Measurements from ENCODE around the gene CES3.

- TF ChIP-seq, protein P1, sequence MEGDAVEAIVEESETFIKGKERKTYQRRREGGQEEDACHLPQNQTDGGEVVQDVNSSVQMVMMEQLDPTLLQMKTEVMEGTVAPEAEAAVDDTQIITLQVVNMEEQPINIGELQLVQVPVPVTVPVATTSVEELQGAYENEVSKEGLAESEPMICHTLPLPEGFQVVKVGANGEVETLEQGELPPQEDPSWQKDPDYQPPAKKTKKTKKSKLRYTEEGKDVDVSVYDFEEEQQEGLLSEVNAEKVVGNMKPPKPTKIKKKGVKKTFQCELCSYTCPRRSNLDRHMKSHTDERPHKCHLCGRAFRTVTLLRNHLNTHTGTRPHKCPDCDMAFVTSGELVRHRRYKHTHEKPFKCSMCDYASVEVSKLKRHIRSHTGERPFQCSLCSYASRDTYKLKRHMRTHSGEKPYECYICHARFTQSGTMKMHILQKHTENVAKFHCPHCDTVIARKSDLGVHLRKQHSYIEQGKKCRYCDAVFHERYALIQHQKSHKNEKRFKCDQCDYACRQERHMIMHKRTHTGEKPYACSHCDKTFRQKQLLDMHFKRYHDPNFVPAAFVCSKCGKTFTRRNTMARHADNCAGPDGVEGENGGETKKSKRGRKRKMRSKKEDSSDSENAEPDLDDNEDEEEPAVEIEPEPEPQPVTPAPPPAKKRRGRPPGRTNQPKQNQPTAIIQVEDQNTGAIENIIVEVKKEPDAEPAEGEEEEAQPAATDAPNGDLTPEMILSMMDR (conservative IDR thresholded peaks at IDR 0.05 in 1 of 2, IDR thresholded peaks at IDR 0.05 in 1 of 2; ENCODE audit: extremely low read depth in 1 of 2, insufficient read depth in 1 of 2, low read depth in 1 of 2, low read length in 2 of 2), result no peak
- TF ChIP-seq EZH2 (IDR thresholded peaks at IDR 0.05; ENCODE audit: borderline replicate concordance, low read length), result no peak
These were observed 49.3 kb upstream of the CES3 start for GRCh38 chr16:66911801-66912200.
